Prostate gland (tissue), 2 donors: Measurements from ENCODE around the gene KLHL25.

Source experiments
- CTCF ChIP-seq, 4 experiments: fragments of 200-600 bp in 2 of 4; fragments of 450-650 bp in 2 of 4; sonication (generic) in 2 of 4; IDR thresholded peaks; 1 replicate in 3 of 4; 2 replicates in 1 of 4; pipeline ENCODE4 v1.5.1; 2016 to 2019; ENCODE audit warnings: antibody characterized with exemption in 4 of 4, mild to moderate bottlenecking in 2 of 4, moderate library complexity in 2 of 4
- POLR2AphosphoS5 ChIP-seq: sonication (generic); formaldehyde crosslinking; IDR thresholded peaks from one replicate; pipeline ENCODE4 v1.6.1; 2017; ENCODE audit warnings: antibody characterized with exemption

GRCh38 chr15:85821545-85821944, 26.8 kb upstream of the KLHL25 start:
- TF ChIP-seq CTCF (IDR thresholded peaks at IDR 0.05), result no peak
- no peak for TF ChIP-seq POLR2AphosphoS5
